HepG2 (cell line): Measurements from ENCODE around the gene ZNF648. TPM values are rescaled to one million over a fixed set of nuclear protein-coding genes. Genes with fewer than 3 reads are reported as not detected.

Experiments
- ATAC-seq: fragments of 200-7000 bp; cut with Tn5 transposase; 3 replicates; pipeline ENCODE4 v1.9.1; 2020; ENCODE audit warnings: mild to moderate bottlenecking, moderate library complexity
- BruUV-seq: library from RNA; stranded (reverse); fragments of 400-500 nt; replicated peaks from 2 replicates; lab custom pipeline; 2021; lab: Mats Ljungman, UMichigan
- CTCF ChIA-PET: fragments of 300-600 bp; formaldehyde crosslinking; extraction: SDS; loops from one replicate; lab custom pipeline; 2021; ENCODE audit warnings: low total read pairs, inconsistent platforms, low intra/inter-chr PET ratio; lab: Yijun Ruan, JAX
- POLR2A ChIA-PET: fragments of 350-600 bp; sonication (Branson Sonifier 250); formaldehyde crosslinking; loops from one replicate; lab custom pipeline; 2020; ENCODE audit warnings: antibody characterized with exemption, inconsistent platforms; lab: Yijun Ruan, JAX
- DNase-seq: peaks from one replicate; pipeline ENCODE4 v3.0.0-alpha.2; 2015; ENCODE audit warnings: low spot score
- FAIRE-seq: peaks from 3 replicates; lab custom pipeline; 2011; peaks lifted over from hg19 to GRCh38; lab: Jason Lieb, UNC
- H2AFZ ChIP-seq: one replicate; pipeline ENCODE4 v1.6.1; 2011; ENCODE audit warnings: low read length, inconsistent platforms
- H3K27ac ChIP-seq: fragments of 300-600 bp; 3 replicates; pipeline ENCODE4 v1.8.0; 2011; ENCODE audit warnings: mixed run types, mild to moderate bottlenecking, mixed read lengths, low read length, inconsistent platforms; ENCODE audit not compliant: insufficient read depth; ENCODE audit errors: extremely low read length
- H3K27me3 ChIP-seq, 2 experiments: fragments of 200-600 bp in 1 of 2; 2 replicates in 1 of 2; 3 replicates in 1 of 2; pipeline versions ENCODE4 v1.6.0 to v1.8.0; 2011; ENCODE audit warnings: low read length in 2 of 2, mild to moderate bottlenecking in 2 of 2, moderate library complexity in 2 of 2, inconsistent platforms in 1 of 2; ENCODE audit not compliant: insufficient read depth in 2 of 2, control insufficient read depth in 1 of 2
- H3K36me3 ChIP-seq, 2 experiments: fragments of 200-600 bp in 1 of 2; replicated peaks in 1 of 2; 2 replicates in 1 of 2; 3 replicates in 1 of 2; pipeline versions ENCODE4 v1.5.1 to v1.8.0; 2011; ENCODE audit warnings: low read length in 2 of 2, inconsistent platforms in 1 of 2; ENCODE audit not compliant: insufficient read depth in 2 of 2, control insufficient read depth in 1 of 2
- H3K4me1 ChIP-seq: 2 replicates; pipeline ENCODE4 v1.5.1; 2012; ENCODE audit warnings: low read length, inconsistent platforms; ENCODE audit not compliant: insufficient read depth
- H3K4me2 ChIP-seq: 2 replicates; pipeline ENCODE4 v1.6.0; 2011; ENCODE audit warnings: low read depth, low read length, inconsistent platforms
- H3K4me3 ChIP-seq, 3 experiments: fragments of 200-600 bp in 1 of 3; sonication (generic), shearing (Covaris generic) in 1 of 3; replicated peaks in 1 of 3; 2 replicates each; pipeline ENCODE4 v1.5.1; 2011 to 2016; ENCODE audit warnings: low read length in 3 of 3, inconsistent platforms in 2 of 3, low read depth in 2 of 3, mild to moderate bottlenecking in 2 of 3, control low read depth in 1 of 3, mixed read lengths in 1 of 3; ENCODE audit not compliant: insufficient read depth in 1 of 3
- H3K79me2 ChIP-seq: one replicate; pipeline ENCODE4 v1.6.1; 2011; ENCODE audit warnings: low read length, inconsistent platforms; ENCODE audit not compliant: insufficient read depth
- H3K9ac ChIP-seq: 2 replicates; pipeline ENCODE4 v1.6.0; 2011; ENCODE audit warnings: mild to moderate bottlenecking, low read depth, low read length, inconsistent platforms; ENCODE audit not compliant: insufficient read depth
- H3K9me3 ChIP-seq: 2 replicates; pipeline ENCODE4 v1.5.1; 2012; ENCODE audit warnings: mild to moderate bottlenecking, low read length
- H4K20me1 ChIP-seq: 2 replicates; pipeline ENCODE4 v1.6.0; 2011; ENCODE audit warnings: inconsistent platforms, mild to moderate bottlenecking, low read length, moderate library complexity; ENCODE audit not compliant: insufficient read depth
- ERF ChIP-seq: IDR thresholded peaks from 2 replicates; pipeline ENCODE4 v1.6.1; 2018; ENCODE audit warnings: missing biosample characterization, missing genetic modification reagents
- GFI1 ChIP-seq: sonication (generic); formaldehyde crosslinking; IDR thresholded peaks from 2 replicates; pipeline ENCODE4 v1.5.0; 2020; ENCODE audit warnings: missing genetic modification reagents, mild to moderate bottlenecking, borderline replicate concordance
- HDAC1 ChIP-seq: sonication (generic); formaldehyde crosslinking; IDR thresholded peaks from 2 replicates; pipeline ENCODE4 v1.5.1; 2020; ENCODE audit warnings: mild to moderate bottlenecking, missing genetic modification reagents
- IKZF1 ChIP-seq: fragments of 450-650 bp; IDR thresholded peaks from 2 replicates; pipeline ENCODE4 v1.7.1; 2016
- KDM3A ChIP-seq: IDR thresholded peaks from 2 replicates; pipeline ENCODE4 v1.6.1; 2018; ENCODE audit warnings: low read depth, missing compliant biosample characterization
- KLF12 ChIP-seq: sonication (generic); formaldehyde crosslinking; IDR thresholded peaks from 2 replicates; pipeline ENCODE4 v1.4.0; 2020; ENCODE audit warnings: missing genetic modification reagents, borderline replicate concordance
- MAZ ChIP-seq, 2 experiments: sonication (generic) in 1 of 2; formaldehyde crosslinking in 1 of 2; IDR thresholded peaks; 2 replicates each; pipeline versions ENCODE4 v1.5.0 to v1.6.1; 2012 to 2020; ENCODE audit warnings: low read depth in 2 of 2, mild to moderate bottlenecking in 2 of 2, borderline replicate concordance in 1 of 2, improper control_type of control experiment in 1 of 2, low read length in 1 of 2, missing genetic modification reagents in 1 of 2, moderate library complexity in 1 of 2
- SMARCE1 ChIP-seq: fragments of 450-650 bp; IDR thresholded peaks from 2 replicates; pipeline ENCODE4 v1.6.1; 2017; ENCODE audit warnings: borderline replicate concordance
- U2AF1 ChIP-seq: fragments of 200-400 bp; formaldehyde crosslinking; optimal IDR thresholded peaks from 2 replicates; pipeline ENCODE3; 2017; ENCODE audit warnings: mild to moderate bottlenecking, low read depth, low read length
- U2AF2 ChIP-seq: fragments of 200-400 bp; formaldehyde crosslinking; IDR thresholded peaks from 2 replicates; pipeline ENCODE4 v1.6.1; 2017; ENCODE audit warnings: low read depth, mild to moderate bottlenecking, low read length
- ZMAT3 ChIP-seq: sonication (generic); formaldehyde crosslinking; conservative IDR thresholded peaks from 2 replicates; pipeline ENCODE4 v1.7.0; 2021; ENCODE audit warnings: missing genetic modification reagents
- ZNF101 ChIP-seq: sonication (generic); formaldehyde crosslinking; IDR thresholded peaks from 2 replicates; pipeline ENCODE4 v1.4.0; 2020; ENCODE audit warnings: mild to moderate bottlenecking, low read depth, missing genetic modification reagents, borderline replicate concordance
- ZNF337 ChIP-seq: sonication (generic); formaldehyde crosslinking; IDR thresholded peaks from 2 replicates; pipeline ENCODE4 v1.5.1; 2020; ENCODE audit warnings: missing genetic modification reagents, low read depth, mild to moderate bottlenecking, borderline replicate concordance
- ZNF775 ChIP-seq: sonication (generic); formaldehyde crosslinking; IDR thresholded peaks from 2 replicates; pipeline ENCODE4 v1.4.0; 2020; ENCODE audit warnings: missing genetic modification reagents, mild to moderate bottlenecking, moderate library complexity, borderline replicate concordance
- WGBS: methylation state at CpG from one replicate; pipeline ENCODE4 v1.1.6; 2017; ENCODE audit warnings: low lambda C conversion rate; 5-methylcytosine and 5-hydroxymethylcytosine counted together
- in situ Hi-C: cut with HindIII; loops from 2 replicates; pipeline ENCODE4 v1.10.0; 2017; ENCODE audit warnings: low pct_unique_long_range_greater_than_20kb; ENCODE audit not compliant: extremely low pct_ligation_motif_present
- intact Hi-C: fragments of 100-400 bp; cut with micrococcal nuclease; formaldehyde crosslinking; loops from one replicate; pipeline ENCODE4 v1.10.0; 2022; ENCODE audit not compliant: unreplicated experiment
- polyA plus RNA-seq, 8 experiments: library from polyadenylated mRNA; depleted of rRNA in 3 of 8; stranded (reverse) in 7 of 8; unstranded in 1 of 8; fragments of >200 nt; fragmentation: Illumina TruSeq in 4 of 8; extraction: Trizol in 4 of 8; gene quantifications; 2 replicates each; pipeline versions ENCODE4 v1.2.1 to v1.2.3, GENCODE V29; 2011 to 2016; ENCODE audit warnings: low read depth in 4 of 8, missing spikeins in 1 of 8, mixed read lengths in 1 of 8; ENCODE audit not compliant: insufficient read depth in 1 of 8
- total RNA-seq, 5 experiments: library from RNA; depleted of rRNA; stranded (reverse); fragments of >200 nt; fragmentation: Illumina TruSeq; extraction: Trizol; gene quantifications; 2 replicates each; pipeline ENCODE4 v1.2.3, GENCODE V29; 2016; ENCODE audit warnings: low read depth in 1 of 5
- TF ChIP-seq, protein P1 (sequence below): sonication (generic); formaldehyde crosslinking; IDR thresholded peaks from 2 replicates; pipeline ENCODE4 v1.5.1; 2020; ENCODE audit warnings: mild to moderate bottlenecking, missing genetic modification reagents, moderate library complexity

ZNF648 gene
- total and polyA plus RNA-seq, 2 of the 13 experiments (the other 11 are each of a cell fraction or from before 2014, with no cell fraction given): 0.13 to 0.37 TPM

DNA sequence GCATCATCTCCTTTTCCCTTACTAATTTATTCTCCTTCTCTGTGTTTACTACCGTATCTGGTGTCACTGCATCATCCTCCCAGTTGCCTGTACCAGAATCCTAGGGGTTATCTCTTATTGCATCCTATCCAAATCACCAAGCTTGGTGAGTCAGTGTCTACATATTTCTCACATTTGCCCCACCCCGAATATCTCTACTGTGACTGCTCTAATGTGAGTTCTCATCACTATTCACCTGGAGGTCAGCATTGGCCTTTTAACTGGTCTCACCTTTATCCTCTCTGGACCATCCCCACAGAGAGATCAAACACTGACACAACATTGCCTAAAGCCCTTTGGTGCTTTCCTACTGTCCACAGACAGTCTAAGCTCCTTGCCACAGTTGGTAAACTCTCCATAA lies 45.7 kb upstream of the ZNF648 start:
- Histone ChIP-seq H3K9ac (no peak overlapping the region), H3K36me3 (no peaks in the 10 kb centered on the region), H4K20me1 (no peaks in the 10 kb centered on the region), H3K27ac (no peak overlapping the region), H3K27me3 (no peaks in the 10 kb centered on the region), H2AFZ (no peak overlapping the region), H3K4me3 (no peak overlapping the region), H3K4me2 (no peak overlapping the region), H3K4me1 (peaks cover 3% of the 10 kb centered on the region), H3K9me3 (peaks cover 8% of the 10 kb centered on the region; the same call in 1 of the 2 replicates), H3K79me2 (no peaks in the 10 kb centered on the region)
- CTCF ChIA-PET: no interaction called here
- TF ChIP-seq, protein P1, sequence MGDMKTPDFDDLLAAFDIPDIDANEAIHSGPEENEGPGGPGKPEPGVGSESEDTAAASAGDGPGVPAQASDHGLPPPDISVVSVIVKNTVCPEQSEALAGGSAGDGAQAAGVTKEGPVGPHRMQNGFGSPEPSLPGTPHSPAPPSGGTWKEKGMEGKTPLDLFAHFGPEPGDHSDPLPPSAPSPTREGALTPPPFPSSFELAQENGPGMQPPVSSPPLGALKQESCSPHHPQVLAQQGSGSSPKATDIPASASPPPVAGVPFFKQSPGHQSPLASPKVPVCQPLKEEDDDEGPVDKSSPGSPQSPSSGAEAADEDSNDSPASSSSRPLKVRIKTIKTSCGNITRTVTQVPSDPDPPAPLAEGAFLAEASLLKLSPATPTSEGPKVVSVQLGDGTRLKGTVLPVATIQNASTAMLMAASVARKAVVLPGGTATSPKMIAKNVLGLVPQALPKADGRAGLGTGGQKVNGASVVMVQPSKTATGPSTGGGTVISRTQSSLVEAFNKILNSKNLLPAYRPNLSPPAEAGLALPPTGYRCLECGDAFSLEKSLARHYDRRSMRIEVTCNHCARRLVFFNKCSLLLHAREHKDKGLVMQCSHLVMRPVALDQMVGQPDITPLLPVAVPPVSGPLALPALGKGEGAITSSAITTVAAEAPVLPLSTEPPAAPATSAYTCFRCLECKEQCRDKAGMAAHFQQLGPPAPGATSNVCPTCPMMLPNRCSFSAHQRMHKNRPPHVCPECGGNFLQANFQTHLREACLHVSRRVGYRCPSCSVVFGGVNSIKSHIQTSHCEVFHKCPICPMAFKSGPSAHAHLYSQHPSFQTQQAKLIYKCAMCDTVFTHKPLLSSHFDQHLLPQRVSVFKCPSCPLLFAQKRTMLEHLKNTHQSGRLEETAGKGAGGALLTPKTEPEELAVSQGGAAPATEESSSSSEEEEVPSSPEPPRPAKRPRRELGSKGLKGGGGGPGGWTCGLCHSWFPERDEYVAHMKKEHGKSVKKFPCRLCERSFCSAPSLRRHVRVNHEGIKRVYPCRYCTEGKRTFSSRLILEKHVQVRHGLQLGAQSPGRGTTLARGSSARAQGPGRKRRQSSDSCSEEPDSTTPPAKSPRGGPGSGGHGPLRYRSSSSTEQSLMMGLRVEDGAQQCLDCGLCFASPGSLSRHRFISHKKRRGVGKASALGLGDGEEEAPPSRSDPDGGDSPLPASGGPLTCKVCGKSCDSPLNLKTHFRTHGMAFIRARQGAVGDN: no peak
- peak; percentile 96; the same call in 1 of the 2 replicates for TF ChIP-seq ZNF337 (CRISPR knock-in tag)
- FAIRE-seq (no peak), DNase-seq (no peak), ATAC-seq (no peak)
- BruUV-seq: no TSS peak
- intact Hi-C loops (no loop called here), in situ Hi-C loops (no loop called here)
- 23% methylated on average over 2 of the region's 2 CpGs for WGBS
- POLR2A ChIA-PET: no interaction called here

DNA sequence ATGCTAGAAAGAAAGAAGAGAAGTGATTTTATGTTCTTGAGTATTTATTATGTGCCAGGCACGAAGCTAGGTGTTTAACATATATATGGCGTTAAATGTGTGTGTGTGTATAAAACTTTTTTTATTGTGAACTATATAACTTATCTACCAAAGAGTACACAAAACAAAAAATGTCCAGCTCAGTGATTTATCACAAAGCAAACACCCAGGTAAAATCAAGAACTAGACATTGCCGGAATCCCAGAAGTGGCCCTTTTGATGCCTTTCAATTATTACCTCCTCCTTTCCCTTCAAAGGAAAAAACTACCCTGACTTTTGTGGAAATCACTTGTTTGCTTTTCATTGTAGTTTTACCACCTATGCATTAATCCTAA lies 40.5 kb upstream of the ZNF648 start:
- Histone ChIP-seq H3K4me2 (peak overlapping the region; percentile 28; the same call in 1 of the 2 replicates), H4K20me1 (no peaks in the 10 kb centered on the region), H3K79me2 (no peaks in the 10 kb centered on the region), H3K9ac (no peak overlapping the region), H3K36me3 (no peaks in the 10 kb centered on the region), H2AFZ (no peak overlapping the region), H3K4me1 (peaks cover 19% of the 10 kb centered on the region), H3K27me3 (no peaks in the 10 kb centered on the region), H3K9me3 (peaks cover 2% of the 10 kb centered on the region; the same call in 1 of the 2 replicates), H3K27ac (no peak overlapping the region), H3K4me3 (no peak overlapping the region)
- ChIA-PET POLR2A (no interaction called here), CTCF (no interaction called here)
- in situ Hi-C loops (no loop called here), intact Hi-C loops (no loop called here)
- FAIRE-seq (no peak), ATAC-seq (no peak), DNase-seq (no peak)
- no TSS peak for BruUV-seq
- WGBS: 19% methylated on average over 3 of the region's 3 CpGs
- TF ChIP-seq ZMAT3 (CRISPR knock-in tag) (no peak), ZNF101 (CRISPR knock-in tag) (no peak), SMARCE1 (no peak), ERF (CRISPR knock-in tag) (no peak), U2AF1 (no peak), IKZF1 (no peak), GFI1 (CRISPR knock-in tag) (no peak), MAZ (IDR thresholded peaks at IDR 0.05; ENCODE audit: borderline replicate concordance, low read depth, low read length) (no peak), MAZ (CRISPR knock-in tag; IDR thresholded peaks at IDR 0.05; ENCODE audit: low read depth) (no peak), ZNF775 (CRISPR knock-in tag) (no peak), KLF12 (CRISPR knock-in tag) (no peak), HDAC1 (CRISPR knock-in tag) (no peak), KDM3A (CRISPR knock-in tag) (no peak), U2AF2 (no peak)
